HFFc6 (cell line): ENCODE results near the gene ANKRD39. TPM values are rescaled to one million over a fixed set of nuclear protein-coding genes. Genes with fewer than 3 reads are reported as not detected.
"Not testable (repeated sequence)": the region's sequence is repeated elsewhere in the genome, so short reads cannot be mapped to it uniquely, and the experiment has no call there.

Experiments used
- DNase-seq: peaks from one replicate; pipeline ENCODE4 v3.0.0-alpha.2; 2018
- H3K27ac Mint-ChIP-seq: 2 replicates; pipeline ENCODE4 v1.8.0; 2020; ENCODE audit warnings: mild to moderate bottlenecking, mixed read lengths
- H3K27me3 Mint-ChIP-seq: 2 replicates; pipeline ENCODE4 v1.8.0; 2021; ENCODE audit warnings: mild to moderate bottlenecking, moderate library complexity, mixed read lengths; ENCODE audit not compliant: insufficient read depth
- H3K36me3 Mint-ChIP-seq: 2 replicates; pipeline ENCODE4 v1.8.0; 2021; ENCODE audit warnings: low read depth, mixed read lengths
- H3K4me1 Mint-ChIP-seq: 2 replicates; pipeline ENCODE4 v1.8.0; 2020; ENCODE audit warnings: low read depth, mixed read lengths
- H3K4me3 Mint-ChIP-seq: 2 replicates; pipeline ENCODE4 v1.8.0; 2020; ENCODE audit warnings: mild to moderate bottlenecking, moderate library complexity, mixed read lengths
- H3K9me3 Mint-ChIP-seq: 2 replicates; pipeline ENCODE4 v1.8.0; 2020; ENCODE audit warnings: mild to moderate bottlenecking, mixed read lengths
- CTCF ChIP-seq: fragments of 200-600 bp; sonication (generic); IDR thresholded peaks from 2 replicates; pipeline ENCODE4 v1.5.0; 2021; ENCODE audit warnings: antibody characterized with exemption, mild to moderate bottlenecking
- total RNA-seq, 6 experiments: library from RNA; stranded (reverse); fragmentation: NEBNext Ultra II Directional; extraction: Animal tissue kit (Norgen Biotek cat#: 25700); gene quantifications; 2 replicates in 1 of 6; 3 replicates in 5 of 6; pipeline ENCODE4 v1.2.3, GENCODE V29; 2021

Gene ANKRD39
- total RNA-seq, 6 experiments from 2014 or later = 14.7 to 16.3 (median 15.3) TPM

GRCh38 chr2:96865654-96866053 is 7.8 kb upstream of the ANKRD39 start:
- no peaks in the 10 kb centered on the region for H3K9me3 Mint-ChIP-seq
- H3K27me3 Mint-ChIP-seq = peaks cover 2% of the 10 kb centered on the region
- 0 out of 2 replicates have a peak, but pooled peaks cover 5% of the 10 kb centered on the region for H3K36me3 Mint-ChIP-seq
- H3K4me3 Mint-ChIP-seq = no peak overlapping the region
- DNase-seq = no peak
- TF ChIP-seq CTCF = no peak
- H3K4me1 Mint-ChIP-seq = peaks cover 21% of the 10 kb centered on the region
- no peak overlapping the region for H3K27ac Mint-ChIP-seq

GRCh38 chr2:96864343-96865091 is 6.7 kb upstream of the ANKRD39 start:
- no peak for DNase-seq
- peaks cover 5% of the 10 kb centered on the region; the same call in 1 of the 2 replicates for H3K36me3 Mint-ChIP-seq
- peaks cover 21% of the 10 kb centered on the region for H3K4me1 Mint-ChIP-seq
- H3K27me3 Mint-ChIP-seq = peaks cover 3% of the 10 kb centered on the region
- no peak for TF ChIP-seq CTCF
- no peak overlapping the region for H3K27ac Mint-ChIP-seq
- H3K9me3 Mint-ChIP-seq = no peaks in the 10 kb centered on the region
- no peak overlapping the region for H3K4me3 Mint-ChIP-seq

GRCh38 chr2:96863575-96864342 is 5.9 kb upstream of the ANKRD39 start:
- H3K4me3 Mint-ChIP-seq = no peak overlapping the region
- DNase-seq = no peak
- no peak for TF ChIP-seq CTCF
- H3K36me3 Mint-ChIP-seq = peaks cover 5% of the 10 kb centered on the region; the same call in 1 of the 2 replicates
- H3K27me3 Mint-ChIP-seq = peaks cover 3% of the 10 kb centered on the region
- H3K9me3 Mint-ChIP-seq = no peaks in the 10 kb centered on the region
- peaks cover 21% of the 10 kb centered on the region for H3K4me1 Mint-ChIP-seq
- H3K27ac Mint-ChIP-seq = no peak overlapping the region

- not testable (repeated sequence) for H3K27me3 Mint-ChIP-seq, H3K27ac Mint-ChIP-seq, H3K36me3 Mint-ChIP-seq, DNase-seq, H3K9me3 Mint-ChIP-seq, H3K4me3 Mint-ChIP-seq
- H3K4me1 Mint-ChIP-seq = peaks cover 21% of the 10 kb centered on the region
Observed at GRCh38 chr2:96863056-96863455, 5.2 kb upstream of the ANKRD39 start.

GRCh38 chr2:96861074-96861473 is 3.3 kb upstream of the ANKRD39 start:
- peaks cover 17% of the 10 kb centered on the region for H3K4me1 Mint-ChIP-seq
- TF ChIP-seq CTCF = no peak
- no peaks in the 10 kb centered on the region for H3K9me3 Mint-ChIP-seq
- H3K27me3 Mint-ChIP-seq = peaks cover 3% of the 10 kb centered on the region
- H3K27ac Mint-ChIP-seq = no peak overlapping the region
- no peak overlapping the region for H3K4me3 Mint-ChIP-seq
- H3K36me3 Mint-ChIP-seq = peaks cover 5% of the 10 kb centered on the region; the same call in 1 of the 2 replicates
- DNase-seq = no peak
